Panc1 (cell line): ENCODE measurements around the gene RPS14.

Experiments
- POLR2AphosphoS5 ChIP-seq: IDR thresholded peaks from 2 replicates; pipeline ENCODE4 v1.6.1; 2012; ENCODE audit warnings: mild to moderate bottlenecking, low read depth, low read length, moderate library complexity
- SIN3A ChIP-seq: IDR thresholded peaks from 2 replicates; pipeline ENCODE4 v1.6.1; 2012; ENCODE audit warnings: low read depth, mild to moderate bottlenecking, low read length, moderate library complexity, borderline replicate concordance; ENCODE audit not compliant: insufficient read depth
- TF ChIP-seq, protein P1 (sequence below): fragments of 450-650 bp; IDR thresholded peaks from 2 replicates; pipeline ENCODE4 v1.5.1; 2017; ENCODE audit warnings: mild to moderate bottlenecking

- TF ChIP-seq SIN3A (no peak), POLR2AphosphoS5 (no peak)
- TF ChIP-seq, protein P1, sequence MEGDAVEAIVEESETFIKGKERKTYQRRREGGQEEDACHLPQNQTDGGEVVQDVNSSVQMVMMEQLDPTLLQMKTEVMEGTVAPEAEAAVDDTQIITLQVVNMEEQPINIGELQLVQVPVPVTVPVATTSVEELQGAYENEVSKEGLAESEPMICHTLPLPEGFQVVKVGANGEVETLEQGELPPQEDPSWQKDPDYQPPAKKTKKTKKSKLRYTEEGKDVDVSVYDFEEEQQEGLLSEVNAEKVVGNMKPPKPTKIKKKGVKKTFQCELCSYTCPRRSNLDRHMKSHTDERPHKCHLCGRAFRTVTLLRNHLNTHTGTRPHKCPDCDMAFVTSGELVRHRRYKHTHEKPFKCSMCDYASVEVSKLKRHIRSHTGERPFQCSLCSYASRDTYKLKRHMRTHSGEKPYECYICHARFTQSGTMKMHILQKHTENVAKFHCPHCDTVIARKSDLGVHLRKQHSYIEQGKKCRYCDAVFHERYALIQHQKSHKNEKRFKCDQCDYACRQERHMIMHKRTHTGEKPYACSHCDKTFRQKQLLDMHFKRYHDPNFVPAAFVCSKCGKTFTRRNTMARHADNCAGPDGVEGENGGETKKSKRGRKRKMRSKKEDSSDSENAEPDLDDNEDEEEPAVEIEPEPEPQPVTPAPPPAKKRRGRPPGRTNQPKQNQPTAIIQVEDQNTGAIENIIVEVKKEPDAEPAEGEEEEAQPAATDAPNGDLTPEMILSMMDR, result no peak
Observed at GRCh38 chr5:150401076-150401375, 48.5 kb downstream of the RPS14 start.
